Caco-2 (cell line): Measurements from ENCODE around the gene SUN1. TPM values are rescaled to one million over a fixed set of nuclear protein-coding genes. Genes with fewer than 3 reads are reported as not detected.

Source experiments
- BruUV-seq: library from RNA; stranded (reverse); fragments of 400-500 nt; replicated peaks from 2 replicates; lab custom pipeline; 2021; lab: Mats Ljungman, UMichigan
- CTCF ChIA-PET: fragments of 300-600 bp; sonication (Branson Sonifier 250); formaldehyde crosslinking; loops from one replicate; lab custom pipeline; 2022; ENCODE audit warnings: antibody characterized with exemption; lab: Charles Lee
- POLR2A ChIA-PET: fragments of 300-600 bp; sonication (Branson Sonifier 250); formaldehyde crosslinking; loops from one replicate; lab custom pipeline; 2022; ENCODE audit warnings: antibody characterized with exemption; lab: Charles Lee
- DNase-seq, 2 experiments: peaks; one replicate each; pipeline versions ENCODE4 v3.0.0 to v3.0.0-alpha.2; 2020 to 2022
- H3K27me3 ChIP-seq: replicated peaks from 2 replicates; pipeline ENCODE4 v1.6.0; 2011; ENCODE audit warnings: low read length; ENCODE audit not compliant: control insufficient read depth, insufficient read depth
- H3K36me3 ChIP-seq: 2 replicates; pipeline ENCODE4 v1.5.1; 2011; ENCODE audit warnings: low read length; ENCODE audit not compliant: control insufficient read depth, insufficient read depth
- H3K4me1 ChIP-seq: fragments of 250-450 bp; sonication (Bioruptor Pico); 2 replicates; pipeline ENCODE4 v1.5.1; 2020; ENCODE audit warnings: mild to moderate bottlenecking
- H3K4me3 ChIP-seq: 2 replicates; pipeline ENCODE4 v1.5.1; 2011; ENCODE audit warnings: low read depth, mild to moderate bottlenecking, control low read depth, low read length
- H3K9me3 ChIP-seq: fragments of 250-450 bp; sonication (Bioruptor Pico); 2 replicates; pipeline ENCODE4 v1.5.1; 2020; ENCODE audit warnings: mild to moderate bottlenecking, moderate library complexity
- H3K27ac Mint-ChIP-seq: one replicate; pipeline ENCODE4 v1.8.0; 2022; ENCODE audit warnings: mixed read lengths; ENCODE audit not compliant: unreplicated experiment
- H3K27me3 Mint-ChIP-seq: one replicate; pipeline ENCODE4 v1.8.0; 2022; ENCODE audit warnings: mixed read lengths; ENCODE audit not compliant: insufficient read depth, unreplicated experiment
- H3K36me3 Mint-ChIP-seq: one replicate; pipeline ENCODE4 v1.8.0; 2022; ENCODE audit warnings: mild to moderate bottlenecking, mixed read lengths; ENCODE audit not compliant: insufficient read depth, unreplicated experiment
- H3K4me1 Mint-ChIP-seq: one replicate; pipeline ENCODE4 v1.8.0; 2022; ENCODE audit warnings: low read depth, mixed read lengths; ENCODE audit not compliant: unreplicated experiment
- H3K4me3 Mint-ChIP-seq: one replicate; pipeline ENCODE4 v1.8.0; 2022; ENCODE audit warnings: mild to moderate bottlenecking, moderate library complexity, mixed read lengths; ENCODE audit not compliant: unreplicated experiment
- H3K9me3 Mint-ChIP-seq: one replicate; pipeline ENCODE4 v1.8.0; 2022; ENCODE audit warnings: mixed read lengths; ENCODE audit not compliant: unreplicated experiment
- intact Hi-C: fragments of 100-400 bp; cut with micrococcal nuclease; formaldehyde crosslinking; loops from one replicate; pipeline ENCODE4 v1.10.0; 2022; ENCODE audit not compliant: unreplicated experiment
- total RNA-seq: library from RNA; stranded (reverse); gene quantifications from 2 replicates; pipeline ENCODE4 v1.2.3, GENCODE V29; 2022
- TF ChIP-seq, protein P1 (sequence below), 2 experiments: fragments of 200-600 bp in 1 of 2; IDR thresholded peaks; 1 replicate in 1 of 2; 2 replicates in 1 of 2; pipeline versions ENCODE4 v1.5.1 to v1.8.0; 2011 to 2022; ENCODE audit warnings: antibody characterized with exemption in 1 of 2, control low read depth in 1 of 2, inconsistent platforms in 1 of 2, low read depth in 1 of 2, low read length in 1 of 2, mild to moderate bottlenecking in 1 of 2, moderate library complexity in 1 of 2; ENCODE audit not compliant: insufficient read depth in 1 of 2, severe bottlenecking in 1 of 2, unreplicated experiment in 1 of 2

The SUN1 gene
- total RNA-seq, 1 experiment from 2014 or later = 146 TPM

DNA sequence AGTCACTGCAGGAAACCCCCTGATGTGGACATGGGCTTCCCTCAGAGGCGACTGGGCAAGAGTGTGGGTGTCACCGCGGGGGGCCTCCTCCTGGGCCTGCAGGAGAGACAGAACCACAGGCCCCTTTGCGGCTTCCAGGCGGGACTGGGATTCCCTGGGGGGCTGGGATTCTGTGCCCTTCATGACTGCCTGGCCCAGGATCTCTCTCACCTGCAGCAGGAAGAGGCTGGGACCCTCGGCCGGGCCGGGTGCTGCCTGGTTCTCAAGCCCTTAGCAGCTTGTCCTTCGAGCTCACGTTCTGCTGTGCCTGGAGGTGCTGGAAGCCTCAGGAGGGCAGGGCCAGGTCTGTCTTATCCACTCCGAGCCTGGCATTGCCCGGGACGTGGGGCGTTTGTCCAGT, 11.8 kb downstream of the SUN1 start:
- Histone ChIP-seq H3K9me3 (no peaks in the 10 kb centered on the region), H3K4me1 (no peaks in the 10 kb centered on the region), H3K4me3 (no peak overlapping the region), H3K27me3 (no peaks in the 10 kb centered on the region), H3K36me3 (peaks cover 3% of the 10 kb centered on the region; the same call in 1 of the 2 replicates)
- no peak overlapping the region for H3K27ac Mint-ChIP-seq
- no peaks in the 10 kb centered on the region for H3K4me1 Mint-ChIP-seq
- intact Hi-C loops = no loop called here
- ChIA-PET POLR2A (no interaction called here), CTCF (no interaction called here)
- H3K4me3 Mint-ChIP-seq = no peak overlapping the region
- TF ChIP-seq, protein P1, sequence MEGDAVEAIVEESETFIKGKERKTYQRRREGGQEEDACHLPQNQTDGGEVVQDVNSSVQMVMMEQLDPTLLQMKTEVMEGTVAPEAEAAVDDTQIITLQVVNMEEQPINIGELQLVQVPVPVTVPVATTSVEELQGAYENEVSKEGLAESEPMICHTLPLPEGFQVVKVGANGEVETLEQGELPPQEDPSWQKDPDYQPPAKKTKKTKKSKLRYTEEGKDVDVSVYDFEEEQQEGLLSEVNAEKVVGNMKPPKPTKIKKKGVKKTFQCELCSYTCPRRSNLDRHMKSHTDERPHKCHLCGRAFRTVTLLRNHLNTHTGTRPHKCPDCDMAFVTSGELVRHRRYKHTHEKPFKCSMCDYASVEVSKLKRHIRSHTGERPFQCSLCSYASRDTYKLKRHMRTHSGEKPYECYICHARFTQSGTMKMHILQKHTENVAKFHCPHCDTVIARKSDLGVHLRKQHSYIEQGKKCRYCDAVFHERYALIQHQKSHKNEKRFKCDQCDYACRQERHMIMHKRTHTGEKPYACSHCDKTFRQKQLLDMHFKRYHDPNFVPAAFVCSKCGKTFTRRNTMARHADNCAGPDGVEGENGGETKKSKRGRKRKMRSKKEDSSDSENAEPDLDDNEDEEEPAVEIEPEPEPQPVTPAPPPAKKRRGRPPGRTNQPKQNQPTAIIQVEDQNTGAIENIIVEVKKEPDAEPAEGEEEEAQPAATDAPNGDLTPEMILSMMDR (IDR thresholded peaks at IDR 0.05; ENCODE audit: insufficient read depth in 1 of 2, low read depth in 1 of 2, low read length in 1 of 2, severe bottlenecking in 1 of 2, unreplicated experiment in 1 of 2) = no peak
- BruUV-seq = no TSS peak
- no peaks in the 10 kb centered on the region for H3K9me3 Mint-ChIP-seq
- no peak for DNase-seq
- H3K36me3 Mint-ChIP-seq = peaks cover 86% of the 10 kb centered on the region
- H3K27me3 Mint-ChIP-seq = no peaks in the 10 kb centered on the region

DNA sequence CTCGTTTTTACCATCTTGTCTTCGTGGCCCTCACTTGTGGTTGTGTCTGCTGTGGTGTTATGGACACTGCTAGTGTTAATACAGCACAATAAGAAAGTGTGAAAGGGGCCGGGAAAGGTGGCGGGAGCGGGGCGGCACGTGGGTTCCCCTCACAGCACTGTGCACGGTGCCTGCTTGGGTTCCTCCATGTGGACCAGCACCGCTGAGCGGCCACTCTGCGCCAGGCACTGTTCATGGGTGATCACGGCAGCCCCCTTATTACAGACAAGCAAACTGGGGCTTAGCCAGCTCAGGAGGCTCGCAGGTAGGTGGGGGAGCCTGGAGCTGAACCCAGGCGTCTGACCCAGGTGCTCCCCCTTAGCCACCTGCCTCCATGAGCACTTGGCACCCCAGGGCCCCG, 12.2 kb downstream of the SUN1 start:
- Mint-ChIP-seq H3K36me3 (peaks cover 86% of the 10 kb centered on the region), H3K9me3 (no peaks in the 10 kb centered on the region), H3K27ac (no peak overlapping the region), H3K4me1 (no peaks in the 10 kb centered on the region), H3K27me3 (no peaks in the 10 kb centered on the region), H3K4me3 (no peak overlapping the region)
- no TSS peak for BruUV-seq
- Histone ChIP-seq H3K9me3 (no peaks in the 10 kb centered on the region), H3K27me3 (no peaks in the 10 kb centered on the region), H3K36me3 (peaks cover 4% of the 10 kb centered on the region; the same call in 1 of the 2 replicates), H3K4me3 (no peak overlapping the region), H3K4me1 (no peaks in the 10 kb centered on the region)
- no peak for DNase-seq
- TF ChIP-seq, protein P1 (IDR thresholded peaks at IDR 0.05; ENCODE audit: insufficient read depth in 1 of 2, low read depth in 1 of 2, low read length in 1 of 2, severe bottlenecking in 1 of 2, unreplicated experiment in 1 of 2) = no peak
- ChIA-PET POLR2A (no interaction called here), CTCF (no interaction called here)
- intact Hi-C loops = no loop called here

DNA sequence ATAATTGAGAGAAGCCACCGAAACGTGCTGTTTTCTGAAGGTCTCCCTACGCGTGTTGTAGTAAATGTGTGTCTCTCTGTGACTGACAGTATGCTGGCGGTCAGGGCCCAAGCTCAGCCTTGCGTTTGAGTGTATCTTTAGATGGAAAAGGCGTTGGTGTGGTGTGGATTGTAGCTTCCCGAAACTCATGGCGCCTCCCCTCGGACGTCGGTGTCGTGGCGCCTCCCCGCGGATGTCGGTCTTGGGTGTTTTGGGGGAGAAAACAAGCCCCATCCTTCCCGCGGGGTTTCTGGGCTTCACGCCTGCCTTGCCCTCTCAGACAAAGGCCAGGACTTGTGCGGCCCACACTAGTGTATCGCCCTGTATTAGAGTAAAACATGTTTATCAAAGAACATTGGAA, 12.8 kb downstream of the SUN1 start:
- ChIA-PET CTCF (no interaction called here), POLR2A (interaction anchor here (0.7 kb wide), 1 partner anchor 696 kb away, joined by 4 read pairs; no protein-coding TSS in a partner anchor)
- Histone ChIP-seq H3K4me1 (no peaks in the 10 kb centered on the region), H3K4me3 (no peak overlapping the region), H3K36me3 (peaks cover 4% of the 10 kb centered on the region), H3K9me3 (no peaks in the 10 kb centered on the region), H3K27me3 (no peaks in the 10 kb centered on the region)
- no TSS peak for BruUV-seq
- intact Hi-C loops = no loop called here
- H3K4me1 Mint-ChIP-seq = no peaks in the 10 kb centered on the region
- no peak overlapping the region for H3K27ac Mint-ChIP-seq
- TF ChIP-seq, protein P1 (IDR thresholded peaks at IDR 0.05; ENCODE audit: insufficient read depth in 1 of 2, low read depth in 1 of 2, low read length in 1 of 2, severe bottlenecking in 1 of 2, unreplicated experiment in 1 of 2) = no peak
- H3K9me3 Mint-ChIP-seq = no peaks in the 10 kb centered on the region
- H3K27me3 Mint-ChIP-seq = no peaks in the 10 kb centered on the region
- no peak for DNase-seq
- no peak overlapping the region for H3K4me3 Mint-ChIP-seq
- H3K36me3 Mint-ChIP-seq = peaks cover 86% of the 10 kb centered on the region
